T-cell (primary cell): ENCODE results near the gene ABI1. TPM values are rescaled to one million over a fixed set of nuclear protein-coding genes. Genes with fewer than 3 reads are reported as not detected.
"Not testable (repeated sequence)": the region's sequence is repeated elsewhere in the genome, so short reads cannot be mapped to it uniquely, and the experiment has no call there.

Source experiments
- ATAC-seq, 4 experiments: fragments of 200-7000 bp in 3 of 4; fragments of 150-1000 bp in 1 of 4; cut with Tn5 transposase; replicated peaks in 1 of 4; 1 replicate in 3 of 4; 2 replicates in 1 of 4; pipeline ENCODE4 v1.10.0; 2021; ENCODE audit warnings: moderate library complexity in 3 of 4, mild to moderate bottlenecking in 2 of 4, moderate number of reproducible peaks in 1 of 4
- CTCF ChIA-PET, 2 donors: fragments of 300-600 bp; sonication (Branson Sonifier 250); formaldehyde crosslinking; loops; one replicate each; lab custom pipeline; 2022; ENCODE audit warnings: antibody characterized with exemption in 2 of 2; lab: Charles Lee
- POLR2A ChIA-PET, 2 donors: fragments of 300-600 bp; sonication (Branson Sonifier 250); formaldehyde crosslinking; loops; one replicate each; lab custom pipeline; 2022; ENCODE audit warnings: antibody characterized with exemption in 2 of 2; lab: Charles Lee
- DNase-seq, 35 experiments: peaks; one replicate each; pipeline versions ENCODE4 v3.0.0 to v3.0.0-alpha.2; 2013 to 2023
- H3K27ac ChIP-seq: one replicate; pipeline ENCODE4 v1.5.1; 2013; ENCODE audit warnings: low read length
- H3K27me3 ChIP-seq, 2 experiments: replicated peaks in 1 of 2; 1 replicate in 1 of 2; 2 replicates in 1 of 2; pipeline versions ENCODE4 v1.6.1 to v1.7.0; 2013; ENCODE audit warnings: low read length in 1 of 2, mixed read lengths in 1 of 2; ENCODE audit not compliant: control insufficient read depth in 2 of 2, insufficient read depth in 2 of 2; ENCODE audit errors: extremely low read depth in 1 of 2
- H3K36me3 ChIP-seq, 2 donors: 1 replicate in 1 of 2; 2 replicates in 1 of 2; pipeline versions ENCODE4 v1.6.1 to v1.7.0; 2013; ENCODE audit warnings: low read length in 1 of 2; ENCODE audit not compliant: control insufficient read depth in 2 of 2, insufficient read depth in 1 of 2; ENCODE audit errors: extremely low read depth in 1 of 2
- H3K4me1 ChIP-seq, 2 experiments: 1 replicate in 1 of 2; 2 replicates in 1 of 2; pipeline versions ENCODE4 v1.6.1 to v1.7.0; 2013; ENCODE audit warnings: low read length in 2 of 2, mixed read lengths in 1 of 2; ENCODE audit not compliant: insufficient read depth in 2 of 2, control insufficient read depth in 1 of 2; ENCODE audit errors: extremely low read depth in 1 of 2
- H3K4me3 ChIP-seq, 2 donors: 1 replicate in 1 of 2; 2 replicates in 1 of 2; pipeline versions ENCODE4 v1.5.1 to v1.7.0; 2013; ENCODE audit warnings: mild to moderate bottlenecking in 2 of 2, low read length in 1 of 2, moderate library complexity in 1 of 2; ENCODE audit not compliant: control insufficient read depth in 1 of 2; ENCODE audit errors: extremely low read depth in 1 of 2
- H3K9me3 ChIP-seq: 2 replicates; pipeline ENCODE4 v1.7.0; 2013
- H3K27ac Mint-ChIP-seq, 2 donors: one replicate each; pipeline ENCODE4 v1.8.0; 2020 to 2021; ENCODE audit warnings: mild to moderate bottlenecking in 2 of 2, mixed read lengths in 2 of 2
- H3K27me3 Mint-ChIP-seq, 2 donors: one replicate each; pipeline ENCODE4 v1.8.0; 2021 to 2022; ENCODE audit warnings: mixed read lengths in 2 of 2
- H3K36me3 Mint-ChIP-seq: one replicate; pipeline ENCODE4 v1.8.0; 2021; ENCODE audit warnings: mixed read lengths
- H3K4me1 Mint-ChIP-seq, 3 donors: one replicate each; pipeline ENCODE4 v1.8.0; 2020 to 2022; ENCODE audit warnings: mixed read lengths in 3 of 3, mild to moderate bottlenecking in 1 of 3
- H3K4me3 Mint-ChIP-seq, 3 donors: one replicate each; pipeline ENCODE4 v1.8.0; 2020 to 2022; ENCODE audit warnings: mild to moderate bottlenecking in 3 of 3, mixed read lengths in 3 of 3, moderate library complexity in 3 of 3
- H3K9me3 Mint-ChIP-seq, 3 donors: one replicate each; pipeline ENCODE4 v1.8.0; 2020 to 2022; ENCODE audit warnings: mixed read lengths in 3 of 3
- WGBS: methylation state at CpG from one replicate; pipeline ENCODE4 v1.1.5; 2013; ENCODE audit warnings: missing lambda C conversion rate; ENCODE audit not compliant: insufficient coverage; 5-methylcytosine and 5-hydroxymethylcytosine counted together
- total RNA-seq, 35 experiments: library from RNA in 6 of 35; stranded (reverse) in 6 of 35; fragments of 120-200 nt in 1 of 35; gene quantifications; one replicate each; pipeline versions ENCODE4 v1.2.1 to v1.2.4 and lab custom pipeline; 2013 to 2026

The ABI1 gene
- total RNA-seq, 5 donors from 2014 or later (not counting 1 experiment from before 2014, with no cell fraction given): 51.9 to 78.8 (median 60.0) TPM

- WGBS: 0% methylated on average over 1 of the region's 4 CpGs
- POLR2A ChIA-PET: no interaction called here
- H3K27ac Mint-ChIP-seq: no peak overlapping the region
- Histone ChIP-seq H3K9me3 (no peaks in the 10 kb centered on the region), H3K4me1 (peaks cover 18 to 30% of the 10 kb centered on the region in 2 experiments), H3K27ac (no peak overlapping the region), H3K4me3 (peak overlapping the region in 1 of 2 donors; percentile 23), H3K36me3 (no peaks in the 10 kb centered on the region), H3K27me3 (no peaks in the 10 kb centered on the region)
- H3K4me1 Mint-ChIP-seq: peaks cover 73 to 82% (median 78%) of the 10 kb centered on the region in 3 donors
- CTCF ChIA-PET: interaction anchor here in 1 of 2 donors (0.6 kb wide), 1 partner anchor 52 kb away, joined by 3 read pairs; no protein-coding TSS in a partner anchor
- peak overlapping the region in 1 of 3 donors; percentile 31 for H3K4me3 Mint-ChIP-seq
- ATAC-seq (peak in 1 of 4 experiments; percentile 55), DNase-seq (peak in 19 of 35 experiments; percentile 2 to 40 (median 19))
- no peaks in the 10 kb centered on the region for H3K27me3 Mint-ChIP-seq
- peaks cover 0 to 11% (median 11%) of the 10 kb centered on the region in 3 donors for H3K9me3 Mint-ChIP-seq
- H3K36me3 Mint-ChIP-seq: peaks cover 28% of the 10 kb centered on the region
These were observed 61.4 kb downstream of the ABI1 start for GRCh38 chr10:26799342-26799741.

- WGBS: 100% methylated on average over 2 of the region's 5 CpGs
- H3K27ac Mint-ChIP-seq: no peak overlapping the region
These were observed 62.5 kb downstream of the ABI1 start for GRCh38 chr10:26798298-26798697.

GRCh38 chr10:26797340-26797739 lies 63.4 kb downstream of the ABI1 start:
- Histone ChIP-seq H3K36me3 (no peaks in the 10 kb centered on the region), H3K9me3 (no peaks in the 10 kb centered on the region), H3K27ac (no peak overlapping the region), H3K4me3 (no peak overlapping the region), H3K4me1 (peaks cover 10 to 22% of the 10 kb centered on the region in 2 experiments), H3K27me3 (no peaks in the 10 kb centered on the region)
- Mint-ChIP-seq H3K27ac (no peak overlapping the region), H3K4me1 (peaks cover 70 to 75% (median 72%) of the 10 kb centered on the region in 3 donors), H3K27me3 (no peaks in the 10 kb centered on the region), H3K9me3 (peaks cover 0 to 11% (median 11%) of the 10 kb centered on the region in 3 donors), H3K4me3 (no peak overlapping the region), H3K36me3 (peaks cover 31% of the 10 kb centered on the region)
- ChIA-PET POLR2A (interaction anchor here (0.5 kb wide), 2 partner anchors 88 to 317 kb away, joined by 4 read pairs; no protein-coding TSS in a partner anchor), CTCF (interaction anchor here in 1 of 2 donors (0.7 kb wide), 1 partner anchor 18 kb away, joined by 4 read pairs; no protein-coding TSS in a partner anchor)
- DNase-seq (no peak), ATAC-seq (no peak)
- no CpG with 5 or more reads among the region's 2 CpGs for WGBS

More at GRCh38 chr10:26798298-26798697, 62.5 kb downstream of the ABI1 start:
- peaks cover 0 to 11% (median 11%) of the 10 kb centered on the region in 3 donors for H3K9me3 Mint-ChIP-seq
- peaks cover 28% of the 10 kb centered on the region for H3K36me3 Mint-ChIP-seq
- no peaks in the 10 kb centered on the region for H3K27me3 Mint-ChIP-seq
- ChIA-PET CTCF (interaction anchor here in 1 of 2 donors (0.7 kb wide), 2 partner anchors 17 to 22 kb away, joined by 3 to 4 read pairs; no protein-coding TSS in a partner anchor), POLR2A (interaction anchor here in 1 of 2 donors (0.9 kb wide), 1 partner anchor 27 kb away, joined by 3 read pairs; no protein-coding TSS in a partner anchor)
- Histone ChIP-seq H3K36me3 (no peaks in the 10 kb centered on the region), H3K4me3 (no peak overlapping the region), H3K27me3 (no peaks in the 10 kb centered on the region), H3K9me3 (no peaks in the 10 kb centered on the region), H3K4me1 (peaks cover 13 to 28% of the 10 kb centered on the region in 2 experiments), H3K27ac (no peak overlapping the region)
- DNase-seq: no peak
- no peak overlapping the region for H3K4me3 Mint-ChIP-seq
- ATAC-seq: no peak
- peaks cover 72 to 75% (median 74%) of the 10 kb centered on the region in 3 donors for H3K4me1 Mint-ChIP-seq

GRCh38 chr10:26792758-26793495 lies 67.8 kb downstream of the ABI1 start:
- Histone ChIP-seq H3K4me3 (no peak overlapping the region), H3K36me3 (no peaks in the 10 kb centered on the region), H3K27ac (no peak overlapping the region), H3K4me1 (peaks cover 0 to 3% of the 10 kb centered on the region in 2 experiments), H3K9me3 (peaks cover 2% of the 10 kb centered on the region), H3K27me3 (no peaks in the 10 kb centered on the region)
- no peak overlapping the region for H3K4me3 Mint-ChIP-seq
- ATAC-seq: no peak
- no peaks in the 10 kb centered on the region for H3K27me3 Mint-ChIP-seq
- H3K27ac Mint-ChIP-seq: peak overlapping the region; percentile 4 to 52
- peaks cover 49% of the 10 kb centered on the region for H3K36me3 Mint-ChIP-seq
- DNase-seq: no peak
- WGBS: no CpG with 5 or more reads among the region's 2 CpGs
- ChIA-PET POLR2A (no interaction called here), CTCF (interaction anchor here (0.5 to 0.7 kb wide), 3 partner anchors 12 to 341 kb away, joined by 3 to 4 read pairs (median 4); no protein-coding TSS in a partner anchor)
- peaks cover 54 to 68% (median 59%) of the 10 kb centered on the region in 3 donors for H3K4me1 Mint-ChIP-seq
- peaks cover 0 to 15% (median 11%) of the 10 kb centered on the region in 3 donors for H3K9me3 Mint-ChIP-seq

- H3K27me3 ChIP-seq: no peaks in the 10 kb centered on the region
- ATAC-seq (no peak), DNase-seq (no peak)
- POLR2A ChIA-PET: no interaction called here
- Mint-ChIP-seq H3K4me3 (no peak overlapping the region), H3K27me3 (no peaks in the 10 kb centered on the region), H3K27ac (no peak overlapping the region), H3K4me1 (peaks cover 62 to 78% (median 64%) of the 10 kb centered on the region in 3 donors), H3K36me3 (peaks cover 47% of the 10 kb centered on the region), H3K9me3 (peaks cover 0 to 8% (median 5%) of the 10 kb centered on the region in 3 donors)
- no peak overlapping the region for H3K4me3 ChIP-seq
- H3K4me1 ChIP-seq: peaks cover 0 to 5% of the 10 kb centered on the region in 2 experiments
- CTCF ChIA-PET: no interaction called here
- peaks cover 2% of the 10 kb centered on the region for H3K9me3 ChIP-seq
- no peak overlapping the region for H3K27ac ChIP-seq
- WGBS: 100% methylated on average over 1 of the region's 4 CpGs
- H3K36me3 ChIP-seq: peaks cover 7 to 11% of the 10 kb centered on the region in 2 donors
These were observed 70.3 kb downstream of the ABI1 start for GRCh38 chr10:26790221-26790995.

GRCh38 chr10:26789779-26790178 lies 71.0 kb downstream of the ABI1 start:
- H3K9me3 ChIP-seq, DNase-seq, H3K27ac Mint-ChIP-seq, H3K27me3 Mint-ChIP-seq, H3K27me3 ChIP-seq, H3K9me3 Mint-ChIP-seq, CTCF ChIA-PET, H3K4me3 Mint-ChIP-seq, POLR2A ChIA-PET, H3K4me3 ChIP-seq, H3K27ac ChIP-seq, ATAC-seq, H3K4me1 ChIP-seq: not testable (repeated sequence)
- Mint-ChIP-seq H3K36me3 (peaks cover 50% of the 10 kb centered on the region), H3K4me1 (peaks cover 65 to 79% (median 69%) of the 10 kb centered on the region in 3 donors)
- peaks cover 8 to 14% of the 10 kb centered on the region in 2 donors for H3K36me3 ChIP-seq
- no CpG with 5 or more reads among the region's 2 CpGs for WGBS
